Peyer's patch (tissue), 4 donors: ENCODE results near the gene GPC5. TPM values are rescaled to one million over a fixed set of nuclear protein-coding genes. Genes with fewer than 3 reads are reported as not detected.

Experiments
- DNase-seq, 3 donors: peaks; one replicate each; pipeline ENCODE4 v3.0.0-alpha.2; 2017 to 2019
- H3K27ac ChIP-seq, 4 donors: fragments of 200-600 bp; sonication (generic); one replicate each; pipeline ENCODE4 v1.5.1; 2016 to 2019
- H3K27me3 ChIP-seq, 2 donors: fragments of 200-600 bp; sonication (generic); one replicate each; pipeline ENCODE4 v1.5.1; 2019
- H3K36me3 ChIP-seq, 3 donors: fragments of 200-600 bp; sonication (generic); one replicate each; pipeline ENCODE4 v1.5.1; 2016 to 2019
- H3K4me1 ChIP-seq, 4 donors: fragments of 200-600 bp; sonication (generic); one replicate each; pipeline ENCODE4 v1.5.1; 2016 to 2019
- H3K4me3 ChIP-seq, 4 donors: fragments of 200-600 bp; sonication (generic); 1 replicate in 3 of 4; 2 replicates in 1 of 4; pipeline ENCODE4 v1.5.1; 2016 to 2019; ENCODE audit warnings: mild to moderate bottlenecking in 1 of 4
- H3K9me3 ChIP-seq, 4 donors: fragments of 200-600 bp; sonication (generic); one replicate each; pipeline ENCODE4 v1.5.1; 2016 to 2019; ENCODE audit warnings: mild to moderate bottlenecking in 1 of 4
- POLR2A ChIP-seq, 2 donors: fragments of 450-650 bp; IDR thresholded peaks; one replicate each; pipeline ENCODE4 v1.5.1; 2017; ENCODE audit warnings: antibody characterized with exemption in 2 of 2, mild to moderate bottlenecking in 2 of 2, moderate library complexity in 2 of 2
- total RNA-seq, 4 donors: library from RNA; depleted of rRNA; stranded (reverse); fragments of >200 nt; gene quantifications; one replicate each; pipeline ENCODE4 v1.1.0, GENCODE V29; 2016
- TF ChIP-seq, protein P1 (sequence below), 6 experiments: fragments of 450-650 bp in 4 of 6; fragments of 200-600 bp in 2 of 6; sonication (generic) in 1 of 6; IDR thresholded peaks; one replicate each; pipeline ENCODE4 v1.5.1; 2017 to 2019; ENCODE audit warnings: antibody characterized with exemption in 6 of 6, mild to moderate bottlenecking in 3 of 6, moderate library complexity in 1 of 6

The GPC5 gene
- total RNA-seq, 4 donors from 2014 or later: 4.1 TPM; not detected in 3

- no peak for DNase-seq
- H3K9me3 ChIP-seq: no peaks in the 10 kb centered on the region
- H3K4me1 ChIP-seq: no peaks in the 10 kb centered on the region
- no peaks in the 10 kb centered on the region for H3K36me3 ChIP-seq
- H3K27me3 ChIP-seq: no peaks in the 10 kb centered on the region
- no peak for TF ChIP-seq POLR2A (IDR thresholded peaks at IDR 0.05)
- TF ChIP-seq, protein P1, sequence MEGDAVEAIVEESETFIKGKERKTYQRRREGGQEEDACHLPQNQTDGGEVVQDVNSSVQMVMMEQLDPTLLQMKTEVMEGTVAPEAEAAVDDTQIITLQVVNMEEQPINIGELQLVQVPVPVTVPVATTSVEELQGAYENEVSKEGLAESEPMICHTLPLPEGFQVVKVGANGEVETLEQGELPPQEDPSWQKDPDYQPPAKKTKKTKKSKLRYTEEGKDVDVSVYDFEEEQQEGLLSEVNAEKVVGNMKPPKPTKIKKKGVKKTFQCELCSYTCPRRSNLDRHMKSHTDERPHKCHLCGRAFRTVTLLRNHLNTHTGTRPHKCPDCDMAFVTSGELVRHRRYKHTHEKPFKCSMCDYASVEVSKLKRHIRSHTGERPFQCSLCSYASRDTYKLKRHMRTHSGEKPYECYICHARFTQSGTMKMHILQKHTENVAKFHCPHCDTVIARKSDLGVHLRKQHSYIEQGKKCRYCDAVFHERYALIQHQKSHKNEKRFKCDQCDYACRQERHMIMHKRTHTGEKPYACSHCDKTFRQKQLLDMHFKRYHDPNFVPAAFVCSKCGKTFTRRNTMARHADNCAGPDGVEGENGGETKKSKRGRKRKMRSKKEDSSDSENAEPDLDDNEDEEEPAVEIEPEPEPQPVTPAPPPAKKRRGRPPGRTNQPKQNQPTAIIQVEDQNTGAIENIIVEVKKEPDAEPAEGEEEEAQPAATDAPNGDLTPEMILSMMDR (IDR thresholded peaks at IDR 0.05): no peak
- no peak overlapping the region for H3K4me3 ChIP-seq
- H3K27ac ChIP-seq: no peak overlapping the region
Observed at GRCh38 chr13:91470681-91471080, 72.3 kb downstream of the GPC5 start.

DNA sequence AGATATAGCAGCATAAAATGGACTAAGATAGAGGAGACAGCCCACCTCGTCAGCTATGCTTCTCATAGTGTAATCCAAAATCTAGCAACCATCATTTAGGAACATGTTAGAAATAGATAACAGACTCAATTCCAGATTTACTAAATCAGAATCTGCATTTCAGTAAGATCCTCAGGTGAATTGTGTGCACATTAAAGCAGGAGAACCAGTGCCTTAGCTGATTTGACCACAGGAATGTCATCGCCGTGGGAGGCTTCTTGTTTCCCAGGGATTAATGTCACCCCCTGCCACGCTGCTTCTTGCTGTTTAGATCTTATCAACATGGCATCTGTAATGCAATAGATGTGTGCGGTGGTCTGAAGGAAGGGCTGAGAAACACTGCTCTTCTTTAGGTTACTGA, 84.0 kb downstream of the GPC5 start:
- Histone ChIP-seq H3K4me1 (no peaks in the 10 kb centered on the region), H3K27ac (no peak overlapping the region), H3K4me3 (no peak overlapping the region), H3K27me3 (no peaks in the 10 kb centered on the region), H3K36me3 (no peaks in the 10 kb centered on the region), H3K9me3 (no peaks in the 10 kb centered on the region)
- no peak for TF ChIP-seq POLR2A (IDR thresholded peaks at IDR 0.05)
- TF ChIP-seq, protein P1 (IDR thresholded peaks at IDR 0.05): no peak
- DNase-seq: no peak

DNA sequence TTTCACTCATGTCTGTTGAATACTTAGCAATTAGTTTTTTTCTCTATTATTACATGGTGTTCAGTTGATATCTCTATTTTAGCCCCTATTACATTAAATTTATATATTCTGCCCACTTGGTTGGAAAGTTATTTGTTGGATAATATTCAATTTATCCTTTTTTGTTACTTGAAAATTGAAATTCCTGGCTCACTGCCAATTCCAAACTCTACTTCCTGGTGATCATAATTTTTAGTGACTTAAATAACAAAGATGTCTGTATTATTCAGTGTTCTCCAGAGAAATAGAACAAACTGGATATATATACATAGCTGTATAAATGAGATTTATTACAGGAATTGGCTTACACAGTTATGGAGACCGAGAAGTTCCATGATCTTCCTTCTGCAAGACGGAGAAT, 93.6 kb downstream of the GPC5 start:
- H3K4me3 ChIP-seq: no peak overlapping the region
- no peaks in the 10 kb centered on the region for H3K9me3 ChIP-seq
- TF ChIP-seq, protein P1 (IDR thresholded peaks at IDR 0.05): no peak
- TF ChIP-seq POLR2A (IDR thresholded peaks at IDR 0.05): no peak
- no peaks in the 10 kb centered on the region for H3K4me1 ChIP-seq
- no peaks in the 10 kb centered on the region for H3K36me3 ChIP-seq
- no peaks in the 10 kb centered on the region for H3K27me3 ChIP-seq
- DNase-seq: no peak
- H3K27ac ChIP-seq: no peak overlapping the region

DNA sequence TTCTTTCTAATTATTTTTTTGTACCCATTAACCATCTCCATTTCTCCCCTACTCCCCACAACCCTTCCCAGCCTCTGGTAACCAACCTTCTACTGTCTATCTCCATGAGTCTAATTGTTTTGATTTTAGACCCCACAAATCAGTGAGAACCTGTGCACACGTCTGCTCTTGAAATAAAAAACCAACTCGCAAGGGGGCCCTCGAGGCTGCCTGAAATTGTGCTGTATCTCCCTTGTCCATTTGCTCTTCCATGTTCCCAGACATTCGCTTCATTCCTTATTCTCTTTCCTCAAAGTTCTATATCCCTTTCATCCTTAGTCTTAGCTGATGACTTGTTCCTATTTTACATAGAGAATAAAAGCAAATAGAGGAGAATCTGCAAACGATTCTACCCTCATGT, 95.0 kb downstream of the GPC5 start:
- TF ChIP-seq, protein P1 (IDR thresholded peaks at IDR 0.05): no peak
- no peak for TF ChIP-seq POLR2A (IDR thresholded peaks at IDR 0.05)
- Histone ChIP-seq H3K4me1 (no peaks in the 10 kb centered on the region), H3K4me3 (no peak overlapping the region), H3K9me3 (no peaks in the 10 kb centered on the region), H3K27ac (no peak overlapping the region), H3K27me3 (no peaks in the 10 kb centered on the region), H3K36me3 (no peaks in the 10 kb centered on the region)
- no peak for DNase-seq

DNA sequence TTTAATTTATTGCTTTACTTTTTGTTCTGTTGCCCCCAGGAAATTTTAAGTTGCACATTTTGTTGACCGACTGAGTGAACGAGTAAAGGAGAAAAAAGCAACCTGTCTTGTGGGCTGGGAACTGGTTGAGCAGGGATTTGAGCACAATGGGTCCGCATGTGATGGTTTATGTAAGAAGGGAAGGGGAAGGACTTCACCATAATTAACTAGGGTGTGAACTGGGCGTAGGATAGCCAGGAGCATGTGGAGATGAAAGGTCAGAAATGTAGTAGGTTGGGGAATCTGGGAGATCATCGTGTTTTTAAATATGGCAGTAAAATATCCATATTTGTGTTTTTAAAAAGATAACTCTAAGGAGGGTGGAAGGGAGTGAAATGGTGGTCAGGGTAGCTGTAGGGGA, 99.9 kb downstream of the GPC5 start:
- Histone ChIP-seq H3K27ac (no peak overlapping the region), H3K4me1 (no peaks in the 10 kb centered on the region), H3K36me3 (no peaks in the 10 kb centered on the region), H3K4me3 (no peak overlapping the region), H3K9me3 (no peaks in the 10 kb centered on the region), H3K27me3 (no peaks in the 10 kb centered on the region)
- no peak for TF ChIP-seq POLR2A (IDR thresholded peaks at IDR 0.05)
- TF ChIP-seq, protein P1 (IDR thresholded peaks at IDR 0.05): no peak
- DNase-seq: no peak

GRCh38 chr13:91504216-91504615, 105.8 kb downstream of the GPC5 start:
- no peaks in the 10 kb centered on the region for H3K9me3 ChIP-seq
- H3K4me3 ChIP-seq: no peak overlapping the region
- TF ChIP-seq POLR2A (IDR thresholded peaks at IDR 0.05): no peak
- TF ChIP-seq, protein P1 (IDR thresholded peaks at IDR 0.05): no peak
- H3K27ac ChIP-seq: no peak overlapping the region
- no peak for DNase-seq
- H3K4me1 ChIP-seq: no peaks in the 10 kb centered on the region
- H3K27me3 ChIP-seq: no peaks in the 10 kb centered on the region
- no peaks in the 10 kb centered on the region for H3K36me3 ChIP-seq
